Cardiac muscle cell (in vitro differentiated cells and primary cell): ENCODE results near the gene GRIN3A. TPM values are rescaled to one million over a fixed set of nuclear protein-coding genes. Genes with fewer than 3 reads are reported as not detected.

Experiments used
- DNase-seq, 2 donors: peaks; one replicate each; pipeline versions ENCODE4 v3.0.0 to v3.0.0-alpha.2; 2010 to 2017; ENCODE audit warnings: low read depth in 1 of 2, low spot score in 1 of 2
- H3K27ac ChIP-seq: fragments of 200-600 bp; sonication (generic); 2 replicates; pipeline ENCODE4 v1.5.1; 2016
- H3K27me3 ChIP-seq: fragments of 200-600 bp; sonication (generic); 2 replicates; pipeline ENCODE4 v1.6.0; 2016; ENCODE audit warnings: control low read depth
- H3K36me3 ChIP-seq: fragments of 200-600 bp; sonication (generic); 2 replicates; pipeline ENCODE4 v1.5.1; 2016; ENCODE audit warnings: control low read depth
- H3K4me1 ChIP-seq: fragments of 200-600 bp; sonication (generic); 2 replicates; pipeline ENCODE4 v1.8.1; 2017; ENCODE audit warnings: low read depth, mild to moderate bottlenecking, mixed run types
- H3K4me3 ChIP-seq: fragments of 200-600 bp; sonication (generic); 2 replicates; pipeline ENCODE4 v1.5.1; 2016; ENCODE audit warnings: mild to moderate bottlenecking
- H3K9me3 ChIP-seq: fragments of 200-600 bp; sonication (generic); 2 replicates; pipeline ENCODE4 v1.5.1; 2017; ENCODE audit warnings: low read depth, mild to moderate bottlenecking, control low read depth
- CTCF ChIP-seq: IDR thresholded peaks from 2 replicates; pipeline ENCODE4 v1.5.1; 2012; ENCODE audit warnings: low read depth, mild to moderate bottlenecking, low read length
- polyA plus RNA-seq: library from polyadenylated mRNA; unstranded; fragments of >200 nt; fragmentation: Nextera tagmentation; extraction: Ambion mirVana; gene quantifications from 2 replicates; pipeline ENCODE4 v1.2.1, GENCODE V29; 2016
- total RNA-seq: library from RNA; depleted of rRNA; stranded (reverse); fragments of >200 nt; gene quantifications from 2 replicates; pipeline ENCODE4 v1.2.3, GENCODE V29; 2016

Gene GRIN3A
- total and polyA plus RNA-seq, 2 experiments from 2014 or later, result not detected

GRCh38 chr9:101524371-101524770 is 214.1 kb downstream of the GRIN3A start:
- no peak for DNase-seq
- no peak for TF ChIP-seq CTCF
- Histone ChIP-seq H3K9me3 (no peaks in the 10 kb centered on the region), H3K27ac (no peak overlapping the region), H3K4me1 (no peaks in the 10 kb centered on the region), H3K36me3 (no peaks in the 10 kb centered on the region), H3K27me3 (no peaks in the 10 kb centered on the region), H3K4me3 (no peak overlapping the region)

Other genes with a start within 250 kb of the GRIN3A start
- gene RNF20, start 204.8 kb downstream of the GRIN3A start, total RNA-seq, result 22.0 and 24.4 TPM in 2 replicates
- 30.2 and 38.7 TPM in 2 replicates for gene RNF20, start 204.8 kb downstream of the GRIN3A start, polyA plus RNA-seq
- not detected in 2 replicates for gene PPP3R2, start 143.7 kb downstream of the GRIN3A start, total RNA-seq
- gene PPP3R2, start 143.7 kb downstream of the GRIN3A start, polyA plus RNA-seq, result not detected in 2 replicates